GM21528 (cell line): ENCODE results near the gene LATS2.

Source experiments
- ATAC-seq: cut with Tn5 transposase; IDR thresholded peaks from one replicate; pipeline ENCODE4 v1.9.1; 2021; ENCODE audit warnings: mild to moderate bottlenecking, moderate library complexity; ENCODE audit not compliant: unreplicated experiment, low FRiP score

Gene LATS2

DNA sequence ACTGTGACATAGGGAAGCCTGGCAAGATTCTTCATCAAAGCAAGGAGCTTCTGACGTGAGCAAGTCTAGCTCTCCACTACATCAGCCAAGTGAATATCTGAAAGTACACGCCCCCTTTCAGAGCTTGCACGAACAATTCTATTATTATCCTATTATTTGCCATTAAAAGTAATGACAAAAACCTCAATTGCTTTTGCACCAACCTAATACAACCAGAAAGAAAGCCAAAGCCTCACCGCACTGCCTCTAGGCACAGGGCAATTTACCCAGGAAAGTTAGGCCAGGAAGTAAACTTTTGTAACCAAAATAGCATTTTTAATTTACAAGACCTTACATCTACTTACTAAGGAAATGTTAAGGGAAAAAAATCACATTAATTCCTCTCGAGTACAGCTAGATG is 41.2 kb downstream of the LATS2 start:
- ATAC-seq = no peak

DNA sequence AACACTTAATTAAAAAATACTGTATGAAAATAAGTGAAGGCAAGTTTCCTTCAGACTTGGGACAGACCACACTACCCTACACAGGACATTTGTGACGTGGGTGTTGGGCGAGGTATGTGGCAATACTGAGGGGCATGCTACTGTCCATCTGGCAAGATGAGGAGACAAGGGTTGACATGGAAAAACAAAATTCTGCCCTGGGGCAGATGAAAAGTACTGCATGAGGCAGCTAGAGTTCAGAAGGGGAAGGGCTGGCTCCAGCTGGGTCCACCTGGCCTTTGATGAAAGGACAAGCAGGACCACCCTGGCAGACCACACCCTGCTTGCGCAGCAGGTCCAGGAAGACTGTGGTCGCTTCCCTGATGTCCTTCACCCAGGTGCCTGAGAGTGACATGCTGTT is 43.2 kb downstream of the LATS2 start:
- ATAC-seq = no peak

DNA sequence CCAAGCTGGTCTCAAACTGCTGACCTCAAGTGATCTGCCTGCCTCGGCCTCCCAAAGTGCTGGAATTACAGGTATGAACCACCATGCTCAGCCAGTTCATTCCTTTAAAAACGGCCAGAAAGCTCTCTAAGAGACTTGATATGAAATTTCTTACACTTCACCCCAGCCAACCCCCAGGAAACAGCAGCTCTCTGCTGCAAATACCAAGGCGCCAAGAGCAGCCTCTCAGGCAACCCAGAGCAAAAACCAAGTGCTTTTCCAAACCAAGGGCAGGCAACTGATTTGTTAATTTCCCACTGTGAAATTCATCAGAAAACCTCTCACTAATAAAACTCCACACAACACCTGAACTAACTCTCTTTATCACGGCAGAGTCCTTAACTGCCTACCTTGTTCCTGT is 44.9 kb downstream of the LATS2 start:
- ATAC-seq = no peak

DNA sequence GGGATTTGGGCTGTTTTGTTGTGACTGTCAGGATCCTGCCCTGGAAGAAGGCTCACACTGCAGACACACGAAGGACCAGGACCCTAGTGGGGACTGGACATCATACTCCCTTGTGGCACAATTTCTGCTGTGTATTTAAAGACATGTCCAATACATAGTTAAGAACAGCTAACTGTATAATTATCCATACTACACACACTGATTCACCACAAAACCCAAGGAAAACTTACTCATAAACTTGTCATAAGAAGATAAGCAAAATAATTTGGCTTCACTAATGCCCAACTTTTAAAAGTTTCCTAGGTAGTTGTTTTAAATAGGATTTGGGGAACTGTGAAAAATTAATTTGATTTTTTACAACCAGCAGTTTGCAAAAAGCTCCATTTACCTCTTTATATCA is 46.1 kb downstream of the LATS2 start:
- no peak for ATAC-seq

DNA sequence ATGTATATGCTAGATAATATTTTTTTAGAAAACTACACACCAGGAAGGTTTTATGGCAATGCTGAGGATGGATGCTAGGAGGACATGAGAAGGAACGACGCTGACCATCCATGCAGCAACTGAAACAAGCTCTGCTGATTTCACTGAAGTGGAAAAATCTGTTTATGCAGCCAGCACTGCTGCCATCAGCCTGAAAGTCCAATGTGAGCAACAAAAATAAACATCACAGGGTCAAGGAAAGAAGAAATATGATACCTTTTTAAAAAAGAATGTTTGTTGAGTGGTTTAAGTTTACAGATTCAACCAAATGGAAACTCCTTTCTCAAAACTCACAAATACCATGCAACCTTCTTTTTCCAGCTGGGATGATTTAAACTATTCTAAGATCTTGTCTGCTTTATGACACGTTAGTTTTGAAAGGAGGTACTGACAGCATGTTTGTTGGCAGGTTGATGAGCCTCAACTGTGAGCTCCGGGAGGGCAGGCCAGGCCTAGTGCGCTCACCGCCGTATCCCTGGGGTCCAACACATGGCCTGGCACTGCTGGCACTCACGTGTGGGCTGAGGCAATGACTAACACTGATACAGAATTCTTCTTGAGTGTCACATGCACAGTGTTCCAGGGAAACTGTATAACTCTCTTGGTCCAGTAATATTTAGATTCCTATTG is 46.8 kb downstream of the LATS2 start:
- no peak for ATAC-seq

DNA sequence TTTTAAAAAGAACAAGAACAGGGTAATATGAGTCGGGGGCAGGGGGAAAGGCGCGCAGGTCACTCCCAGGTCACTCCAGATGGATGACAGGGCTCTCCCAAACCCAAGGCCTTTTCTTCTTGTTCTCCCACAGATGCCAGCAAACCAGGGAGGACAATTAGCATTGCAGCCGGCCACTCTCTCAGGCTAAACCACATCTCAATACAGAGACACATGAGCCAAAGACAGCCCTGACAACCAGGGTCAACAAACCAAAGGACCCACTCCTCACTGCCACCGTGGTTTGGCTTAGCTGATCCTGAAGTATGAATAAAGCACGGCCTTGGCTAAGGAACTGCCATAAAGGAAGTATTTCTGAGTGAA is 47.3 kb downstream of the LATS2 start:
- no peak for ATAC-seq

DNA sequence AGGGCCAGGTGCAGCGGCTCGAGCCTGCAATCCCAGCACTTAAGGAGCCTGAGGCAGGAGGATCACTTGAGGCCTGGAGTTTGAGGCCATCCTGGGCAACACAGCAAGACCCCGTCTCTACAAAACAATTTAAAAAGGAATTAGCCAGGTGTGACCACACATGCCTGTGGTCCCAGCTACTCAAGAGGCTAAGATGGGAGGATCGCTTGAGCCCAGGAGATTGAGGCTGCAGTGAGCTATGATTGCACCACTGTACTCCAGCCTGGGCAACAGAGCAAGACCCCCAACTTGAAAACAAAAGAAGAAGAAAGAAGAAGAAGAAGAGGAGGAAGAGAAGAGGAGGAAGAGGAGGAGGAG is 47.7 kb downstream of the LATS2 start:
- ATAC-seq = no peak

DNA sequence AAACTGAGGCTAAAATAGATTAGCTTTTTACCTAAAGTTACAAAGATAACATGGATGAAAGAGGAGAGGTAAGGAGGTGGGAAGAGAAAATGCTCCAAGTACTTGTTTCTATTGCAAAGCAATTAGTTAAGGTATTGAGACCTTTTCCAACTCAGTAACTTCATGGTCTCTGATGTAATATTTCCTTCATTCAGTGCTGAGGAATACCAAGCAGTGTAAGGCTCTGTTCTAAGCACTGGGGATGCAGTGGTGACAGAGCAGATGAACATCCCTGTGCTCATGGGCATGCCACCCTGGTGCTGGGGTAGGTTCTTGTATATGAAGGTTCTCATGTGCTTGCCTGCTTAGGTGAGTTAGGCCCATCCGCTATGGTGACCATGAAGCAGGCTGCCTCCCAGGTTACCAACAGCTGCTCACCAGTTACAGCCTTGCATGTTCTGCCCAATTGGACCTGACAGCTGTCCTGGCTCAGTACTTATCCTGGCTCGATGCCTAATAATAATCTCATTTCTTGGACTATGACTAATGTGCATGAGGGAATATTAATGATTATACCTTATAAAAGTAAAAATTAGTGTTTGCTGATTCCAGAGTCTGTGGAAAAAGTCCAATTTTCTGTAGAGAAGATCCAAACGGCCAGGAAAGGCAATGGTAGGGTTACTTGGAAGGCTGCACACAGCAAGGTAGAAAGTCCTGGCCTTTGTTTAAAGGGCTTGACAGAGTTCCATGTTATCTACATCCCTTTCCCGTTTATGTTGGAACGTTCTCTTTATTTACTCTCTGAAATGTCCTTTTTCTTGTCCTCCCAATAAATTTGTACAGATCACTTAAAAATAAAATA is 48.3 kb downstream of the LATS2 start:
- ATAC-seq = no peak

DNA sequence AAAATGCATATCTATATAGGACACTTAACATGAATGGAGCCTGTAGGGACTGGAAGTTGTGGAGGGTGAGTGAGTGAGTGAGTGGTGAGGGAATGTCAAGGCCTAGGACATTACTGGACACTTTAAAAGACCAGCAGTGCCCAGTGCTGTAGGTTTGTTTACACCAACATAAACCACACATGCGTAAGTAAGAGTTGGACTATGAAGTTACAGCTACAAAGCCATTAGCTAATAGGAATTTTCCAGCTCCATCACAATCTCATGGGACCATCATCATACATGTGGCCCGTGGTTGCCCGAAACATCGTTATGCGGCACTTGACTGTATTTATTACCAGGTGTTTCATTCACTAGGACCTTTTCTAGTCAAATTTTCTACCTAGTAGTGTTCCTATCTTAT is 49.2 kb downstream of the LATS2 start:
- no peak for ATAC-seq

DNA sequence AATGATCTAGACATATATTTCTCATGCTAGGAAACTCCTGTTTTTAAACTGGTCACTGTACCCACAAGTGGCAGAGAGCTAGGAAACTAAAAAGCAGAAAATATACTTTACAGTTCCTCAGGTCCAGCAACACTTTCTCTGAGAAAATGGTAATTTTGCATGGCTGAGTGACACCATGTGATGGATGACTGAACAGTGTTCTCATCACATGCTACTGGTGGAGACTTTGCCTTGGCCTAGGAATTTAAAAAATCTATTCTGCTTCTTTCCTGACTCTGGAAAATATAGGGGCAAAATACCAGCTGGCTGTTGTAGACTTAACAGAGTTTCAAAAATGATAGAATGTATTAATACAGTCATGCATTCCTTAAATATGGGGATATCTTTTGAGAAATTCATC is 50.0 kb downstream of the LATS2 start:
- ATAC-seq = no peak

DNA sequence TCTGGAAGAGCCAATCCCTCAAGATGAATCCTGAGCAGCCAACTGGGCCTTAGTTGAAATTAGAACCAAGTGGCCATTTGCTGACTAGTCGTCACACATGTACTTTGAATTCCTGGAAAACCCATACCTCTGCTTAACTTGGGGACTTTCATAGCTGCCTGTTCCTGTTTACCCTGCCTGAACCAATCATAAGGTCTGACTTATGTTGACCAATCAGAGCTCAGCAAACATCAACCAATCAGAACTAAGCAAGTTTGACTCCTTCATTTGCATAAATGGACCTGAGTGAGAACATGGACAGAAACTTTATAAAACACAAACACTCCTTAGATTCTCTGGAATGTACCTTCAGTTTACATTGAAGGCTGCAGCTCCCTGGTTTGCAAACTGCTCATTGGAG is 50.8 kb downstream of the LATS2 start:
- ATAC-seq = no peak

DNA sequence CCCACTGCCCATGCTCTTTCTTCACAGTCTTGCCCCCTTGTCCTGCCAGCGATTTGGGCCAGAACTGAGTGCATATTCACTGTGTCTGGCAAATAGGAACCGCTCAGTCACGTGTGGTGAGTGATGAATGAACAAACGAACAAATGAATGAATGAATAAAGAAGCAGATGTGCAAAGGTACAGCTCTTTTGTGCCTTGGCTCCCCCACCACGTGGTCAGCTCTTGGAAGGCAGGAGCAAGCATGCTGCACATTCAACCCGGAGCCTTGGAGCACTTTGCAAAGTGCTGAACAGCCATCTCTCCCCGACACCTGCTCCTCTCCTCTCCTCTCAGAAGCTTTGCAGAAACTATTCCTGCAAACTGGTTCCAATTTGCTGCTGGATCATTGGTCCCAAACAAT is 52.4 kb downstream of the LATS2 start:
- ATAC-seq = no peak

DNA sequence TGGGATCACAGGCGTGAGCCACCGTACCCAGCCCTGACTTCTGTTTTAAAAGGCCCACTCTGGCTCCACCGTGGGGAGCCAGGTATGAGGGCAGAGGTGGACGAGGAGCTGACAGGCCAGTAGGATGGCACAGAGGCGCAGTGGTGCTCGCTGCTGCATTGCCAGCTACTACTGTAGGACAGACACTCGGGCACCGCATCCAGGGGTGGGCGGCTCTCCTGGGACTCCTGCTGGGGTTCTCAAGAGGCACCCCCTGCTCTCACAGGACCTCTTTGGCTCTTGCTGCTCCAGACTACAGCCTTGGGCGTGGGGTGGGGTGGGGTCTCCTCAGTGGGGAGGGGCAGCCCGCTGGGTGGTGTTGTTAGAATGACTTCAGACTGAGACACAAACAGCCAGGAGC is 53.4 kb downstream of the LATS2 start:
- ATAC-seq = no peak

DNA sequence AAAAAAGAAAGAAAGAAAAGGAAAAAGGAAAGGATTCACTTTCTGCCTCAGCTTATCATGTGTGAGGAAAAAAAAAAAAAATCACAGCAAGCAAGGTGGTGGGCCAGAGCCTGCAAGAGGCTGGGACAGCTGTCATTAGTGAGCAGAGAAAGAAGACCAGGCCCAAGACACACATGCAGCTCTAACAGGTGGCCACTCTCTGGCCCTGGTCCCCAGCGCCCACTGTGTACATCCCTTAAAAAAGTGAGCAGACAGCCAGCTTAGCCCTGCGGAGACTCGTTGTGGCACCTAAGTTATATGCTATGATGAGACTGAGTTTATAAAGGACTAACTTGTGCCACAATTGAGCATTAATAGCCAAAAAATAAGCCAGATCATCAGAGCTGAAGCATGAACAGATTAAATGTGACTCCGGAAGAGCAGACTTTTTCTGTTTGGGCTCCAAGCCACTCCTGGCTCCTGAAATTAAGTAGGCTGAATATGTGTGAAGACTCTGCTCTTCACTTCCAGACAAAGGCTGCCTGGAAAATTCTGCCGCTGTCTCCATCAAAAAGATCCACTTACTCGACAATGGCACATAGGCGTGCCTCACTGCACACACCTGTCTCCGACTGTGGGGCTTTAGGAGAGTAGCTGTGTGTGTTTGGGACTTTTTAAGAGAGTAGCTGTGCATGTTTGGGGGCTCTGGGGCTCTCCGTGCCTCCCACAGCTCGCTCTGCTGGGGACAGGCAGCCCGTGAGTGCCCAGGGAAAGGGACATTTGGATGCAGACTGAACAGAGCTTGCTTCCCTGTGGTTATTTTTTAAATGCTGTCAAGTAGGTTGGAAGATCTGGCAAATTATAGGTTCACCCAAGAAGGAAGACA is 55.0 kb downstream of the LATS2 start:
- ATAC-seq = no peak

DNA sequence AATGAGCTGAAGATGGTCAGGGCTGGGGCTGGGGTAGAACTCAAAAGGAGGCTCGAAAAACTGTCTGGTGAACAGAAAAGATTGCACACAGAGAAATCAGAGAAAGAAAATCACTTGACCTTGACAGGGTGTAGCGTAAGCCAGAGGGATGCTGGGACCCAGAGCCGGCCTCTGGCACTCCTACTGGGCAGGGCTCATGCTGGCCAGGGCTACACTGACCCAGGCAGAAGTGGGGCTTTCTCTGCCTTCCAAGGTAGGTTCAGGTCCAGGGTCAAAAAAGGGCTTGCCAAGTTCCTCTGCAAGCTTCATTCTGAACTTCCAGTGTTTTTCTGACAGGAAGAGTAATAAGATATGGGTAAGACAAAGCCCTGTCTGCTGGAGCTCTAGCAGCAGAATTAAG is 56.2 kb downstream of the LATS2 start:
- ATAC-seq = no peak

DNA sequence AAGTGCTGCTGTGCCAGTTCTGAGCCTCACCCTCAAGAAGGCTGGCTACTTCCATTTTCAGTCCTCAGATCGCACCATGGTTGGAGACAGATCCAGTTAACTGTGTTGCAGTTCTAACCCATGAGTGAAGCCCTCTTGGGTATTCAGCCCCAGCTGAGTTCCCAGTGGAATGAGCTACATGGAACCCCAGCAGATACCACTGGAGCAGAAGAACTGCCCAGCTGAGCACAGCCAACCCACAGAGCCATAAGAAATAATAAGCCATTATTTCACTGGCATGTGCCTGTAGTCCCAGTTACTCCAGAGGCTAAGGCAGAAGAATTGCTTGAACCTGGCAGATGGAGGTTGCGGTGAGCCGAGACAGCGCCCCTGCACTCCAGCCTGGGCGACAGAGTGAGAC is 59.9 kb downstream of the LATS2 start:
- no peak for ATAC-seq

DNA sequence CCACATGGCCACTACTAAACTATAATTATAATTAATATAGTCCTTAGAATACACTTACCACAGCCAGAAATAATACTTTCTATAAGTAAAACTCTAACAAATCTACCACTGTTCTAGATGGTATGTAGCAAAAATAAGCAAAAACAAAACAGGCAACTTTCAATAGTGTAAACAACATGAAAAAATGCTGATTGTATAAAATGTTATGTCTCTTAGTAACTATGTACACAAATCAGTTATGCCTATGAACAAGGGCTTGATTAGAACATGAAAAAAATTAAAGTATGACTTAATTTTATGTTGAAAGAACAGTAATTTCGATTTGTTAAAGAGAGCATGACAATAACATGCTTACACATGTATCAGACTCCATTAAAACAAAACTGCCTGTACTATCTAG is 60.7 kb downstream of the LATS2 start:
- ATAC-seq = no peak

DNA sequence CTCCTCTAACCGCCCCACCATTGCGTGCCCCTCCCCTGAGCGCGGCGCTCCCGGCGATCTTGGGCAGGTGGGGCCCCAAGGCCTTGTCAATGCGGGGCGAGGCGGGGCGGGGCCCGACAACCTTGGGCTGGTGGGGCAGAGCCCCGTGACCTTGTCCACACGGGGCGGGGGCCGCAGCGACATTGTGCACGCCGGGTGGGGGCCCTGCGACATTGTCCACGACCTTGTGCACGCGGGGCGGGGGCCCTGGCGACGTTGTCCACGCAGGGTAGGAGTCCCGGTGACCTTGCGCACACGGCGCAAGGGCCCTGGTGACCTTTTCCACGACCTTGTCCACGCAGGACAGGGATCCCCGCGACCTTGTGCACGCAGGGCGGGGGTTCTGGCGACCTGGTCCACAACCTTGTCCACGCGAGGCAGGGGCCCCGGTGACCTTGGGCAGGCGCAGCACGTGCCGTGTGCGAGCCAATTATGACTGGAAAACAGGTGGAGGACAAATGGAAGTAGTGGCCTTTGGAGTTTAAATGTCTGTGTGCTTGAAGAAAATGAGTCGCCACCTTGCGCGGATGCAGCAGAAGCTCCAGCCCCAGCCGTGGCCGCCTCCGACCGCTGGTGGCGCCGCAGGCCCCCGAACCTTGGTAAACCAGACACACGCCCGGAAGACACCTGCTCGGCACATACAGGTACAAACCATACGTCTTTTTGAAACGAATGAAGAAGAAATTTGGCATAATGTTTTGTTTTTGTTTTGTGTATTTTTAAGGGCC is 62.6 kb downstream of the LATS2 start:
- ATAC-seq = no peak

DNA sequence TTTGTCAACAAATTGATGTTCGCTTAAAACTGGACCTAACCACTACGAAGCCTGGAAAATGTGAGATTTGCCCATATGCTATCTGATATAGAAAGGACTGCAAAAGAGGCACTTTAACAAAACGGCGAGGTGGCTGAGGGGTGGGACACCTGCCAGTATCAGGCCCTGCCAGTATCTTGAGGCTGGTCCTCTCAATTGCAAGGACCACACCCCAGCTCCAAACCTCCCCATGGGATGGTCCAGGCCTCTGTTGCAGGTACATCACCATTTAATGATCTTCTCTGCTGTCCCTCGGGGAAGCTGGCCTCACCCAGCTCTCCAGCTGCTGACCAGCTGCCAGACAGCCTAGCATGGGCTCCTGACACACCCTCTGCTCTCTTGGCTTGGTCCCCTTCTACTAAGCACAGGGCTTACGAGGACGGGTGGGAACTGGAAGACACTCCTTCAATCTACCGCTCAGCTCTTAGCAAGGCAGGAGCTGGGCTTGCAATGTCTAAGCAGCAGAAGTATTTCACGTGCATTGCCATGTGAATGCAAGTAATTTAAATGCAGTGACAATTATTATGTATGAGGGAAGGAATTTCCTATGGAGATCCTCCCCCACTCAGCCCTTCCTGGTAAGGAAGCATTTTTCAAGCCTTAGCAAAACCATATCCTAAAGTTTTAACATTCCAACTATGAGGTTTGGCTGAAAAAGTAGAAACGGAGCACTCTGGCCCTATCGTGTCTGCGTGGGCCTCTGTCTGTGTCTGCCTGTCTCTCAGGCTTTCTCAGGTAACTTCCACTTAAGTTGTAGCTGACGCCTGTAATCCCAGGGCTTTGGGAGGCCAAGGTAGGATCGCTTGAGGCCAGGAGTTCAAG is 63.9 kb downstream of the LATS2 start:
- ATAC-seq = no peak
